Ishikawa (cell line): ENCODE measurements around the gene PTDSS2.

Experiments used
- CEBPB ChIP-seq: IDR thresholded peaks from 2 replicates; pipeline ENCODE4 v1.6.1; 2012
- CREB1 ChIP-seq: IDR thresholded peaks from 2 replicates; pipeline ENCODE4 v1.6.1; 2012; ENCODE audit warnings: low read depth
- EGR1 ChIP-seq: IDR thresholded peaks from 2 replicates; pipeline ENCODE4 v1.6.1; 2012
- EP300 ChIP-seq: IDR thresholded peaks from 2 replicates; pipeline ENCODE4 v1.6.1; 2012; ENCODE audit warnings: borderline replicate concordance
- FOXM1 ChIP-seq: IDR thresholded peaks from 2 replicates; pipeline ENCODE4 v1.6.1; 2012; ENCODE audit warnings: low read depth, borderline replicate concordance
- MAX ChIP-seq: IDR thresholded peaks from 2 replicates; pipeline ENCODE4 v1.6.1; 2012
- NFIC ChIP-seq: IDR thresholded peaks from 2 replicates; pipeline ENCODE4 v1.6.1; 2012
- RAD21 ChIP-seq: IDR thresholded peaks from 2 replicates; pipeline ENCODE4 v1.6.1; 2012; ENCODE audit warnings: low read depth
- REST ChIP-seq: IDR thresholded peaks from 2 replicates; pipeline ENCODE4 v1.6.1; 2012; ENCODE audit warnings: low read depth, mild to moderate bottlenecking
- TAF1 ChIP-seq: IDR thresholded peaks from 2 replicates; pipeline ENCODE4 v1.6.1; 2012; ENCODE audit warnings: low read depth, mild to moderate bottlenecking
- TEAD4 ChIP-seq: IDR thresholded peaks from 2 replicates; pipeline ENCODE4 v1.6.1; 2012
- YY1 ChIP-seq: IDR thresholded peaks from 2 replicates; pipeline ENCODE4 v1.6.1; 2012; ENCODE audit warnings: low read depth
- ZBTB7A ChIP-seq: IDR thresholded peaks from 2 replicates; pipeline ENCODE4 v1.6.1; 2012; ENCODE audit warnings: low read depth

GRCh38 chr11:425301-425700 lies 24.8 kb upstream of the PTDSS2 start:
- no peak for TF ChIP-seq TAF1
- no peak for TF ChIP-seq CEBPB
- no peak for TF ChIP-seq MAX
- TF ChIP-seq EP300, result no peak
- TF ChIP-seq REST, result no peak
- no peak for TF ChIP-seq FOXM1
- TF ChIP-seq ZBTB7A, result no peak
- TF ChIP-seq YY1, result no peak
- no peak for TF ChIP-seq RAD21
- TF ChIP-seq CREB1, result no peak
- TF ChIP-seq TEAD4, result no peak
- no peak for TF ChIP-seq EGR1
- TF ChIP-seq NFIC, result no peak
